SK-N-SH (cell line): ENCODE data around the gene PRICKLE3.

Experiments
- ELF1 ChIP-seq: IDR thresholded peaks from 2 replicates; pipeline ENCODE4 v1.4.0; 2012
- GATA2 ChIP-seq: sonication (generic); formaldehyde crosslinking; IDR thresholded peaks from 2 replicates; pipeline ENCODE4 v1.5.0; 2020; ENCODE audit warnings: mild to moderate bottlenecking, missing genetic modification reagents
- JUND ChIP-seq: IDR thresholded peaks from 2 replicates; pipeline ENCODE4 v1.4.0; 2012
- MEF2A ChIP-seq: IDR thresholded peaks from 2 replicates; pipeline ENCODE4 v1.4.0; 2012; ENCODE audit warnings: low read depth, borderline replicate concordance
- POLR2AphosphoS5 ChIP-seq: IDR thresholded peaks from 2 replicates; pipeline ENCODE4 v1.6.1; 2012; ENCODE audit warnings: low read depth, low read length
- RAD21 ChIP-seq: IDR thresholded peaks from 2 replicates; pipeline ENCODE4 v1.6.1; 2012; ENCODE audit warnings: mild to moderate bottlenecking, low read length
- TF ChIP-seq, protein P1 (sequence below): fragments of 200-600 bp; sonication (generic); IDR thresholded peaks from 2 replicates; pipeline ENCODE4 v1.6.1; 2017; ENCODE audit warnings: antibody characterized with exemption, mild to moderate bottlenecking, moderate library complexity
- TF ChIP-seq, protein P2 (sequence below): IDR thresholded peaks from 2 replicates; pipeline ENCODE4 v1.4.0; 2012; ENCODE audit warnings: low read depth

DNA sequence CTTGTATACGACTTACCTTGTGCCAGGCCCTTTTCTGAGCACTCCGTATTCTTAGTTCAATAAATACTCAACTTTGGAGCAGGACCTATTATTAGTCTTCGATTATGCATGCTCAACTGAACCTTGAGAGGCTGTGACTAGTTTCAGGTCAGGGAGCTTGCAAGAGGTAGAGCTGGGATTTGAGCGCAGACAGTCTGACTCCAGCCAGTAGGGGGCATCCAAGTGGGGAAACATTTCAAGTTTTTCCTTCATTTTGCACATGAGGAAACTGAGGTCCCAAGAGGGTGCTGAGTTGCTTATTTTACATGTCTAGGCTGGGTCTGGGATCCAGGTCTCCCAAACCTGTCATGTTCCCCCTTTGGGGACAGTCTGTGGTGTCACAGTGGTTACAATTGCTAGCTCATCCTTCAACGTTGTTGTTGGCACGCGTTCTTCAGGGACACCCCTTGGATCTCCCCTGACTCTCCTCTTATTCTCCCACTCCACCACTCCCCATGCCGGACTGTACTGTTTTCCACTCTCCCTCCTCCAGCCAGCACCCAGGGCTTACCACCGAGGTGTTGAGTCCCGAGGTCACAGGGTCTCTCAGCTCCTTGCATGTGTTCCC is 6.7 kb upstream of the PRICKLE3 start:
- TF ChIP-seq ELF1 (no peak), POLR2AphosphoS5 (no peak), GATA2 (CRISPR knock-in tag) (no peak), MEF2A (no peak), JUND (no peak), RAD21 (peak; percentile 45; the same call in 1 of the 2 replicates)
- TF ChIP-seq, protein P1, sequence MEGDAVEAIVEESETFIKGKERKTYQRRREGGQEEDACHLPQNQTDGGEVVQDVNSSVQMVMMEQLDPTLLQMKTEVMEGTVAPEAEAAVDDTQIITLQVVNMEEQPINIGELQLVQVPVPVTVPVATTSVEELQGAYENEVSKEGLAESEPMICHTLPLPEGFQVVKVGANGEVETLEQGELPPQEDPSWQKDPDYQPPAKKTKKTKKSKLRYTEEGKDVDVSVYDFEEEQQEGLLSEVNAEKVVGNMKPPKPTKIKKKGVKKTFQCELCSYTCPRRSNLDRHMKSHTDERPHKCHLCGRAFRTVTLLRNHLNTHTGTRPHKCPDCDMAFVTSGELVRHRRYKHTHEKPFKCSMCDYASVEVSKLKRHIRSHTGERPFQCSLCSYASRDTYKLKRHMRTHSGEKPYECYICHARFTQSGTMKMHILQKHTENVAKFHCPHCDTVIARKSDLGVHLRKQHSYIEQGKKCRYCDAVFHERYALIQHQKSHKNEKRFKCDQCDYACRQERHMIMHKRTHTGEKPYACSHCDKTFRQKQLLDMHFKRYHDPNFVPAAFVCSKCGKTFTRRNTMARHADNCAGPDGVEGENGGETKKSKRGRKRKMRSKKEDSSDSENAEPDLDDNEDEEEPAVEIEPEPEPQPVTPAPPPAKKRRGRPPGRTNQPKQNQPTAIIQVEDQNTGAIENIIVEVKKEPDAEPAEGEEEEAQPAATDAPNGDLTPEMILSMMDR: peak; percentile 75
- TF ChIP-seq, protein P2, sequence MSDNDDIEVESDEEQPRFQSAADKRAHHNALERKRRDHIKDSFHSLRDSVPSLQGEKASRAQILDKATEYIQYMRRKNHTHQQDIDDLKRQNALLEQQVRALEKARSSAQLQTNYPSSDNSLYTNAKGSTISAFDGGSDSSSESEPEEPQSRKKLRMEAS: no peak
